ENCODE results near the gene SUMF1. TPM values are rescaled to one million over a fixed set of nuclear protein-coding genes. Genes with fewer than 3 reads are reported as not detected.

SUMF1 gene
- total RNA-seq, 4 donors from 2014 or later = 17.9 to 71.3 (median 30.3) TPM

GRCh38 chr3:4321732-4322131, 145.3 kb downstream of the SUMF1 start:
- peak overlapping the region; percentile 65 to 72 for H3K27ac ChIP-seq
- TF ChIP-seq POLR2A (IDR thresholded peaks at IDR 0.05) (no peak), CTCF (IDR thresholded peaks at IDR 0.05) (no peak)
- H3K9me3 ChIP-seq = no peaks in the 10 kb centered on the region
- H3K4me3 ChIP-seq = no peak overlapping the region
- H3K4me1 ChIP-seq = no peaks in the 10 kb centered on the region
- no peaks in the 10 kb centered on the region for H3K27me3 ChIP-seq
- H3K36me3 ChIP-seq = no peaks in the 10 kb centered on the region
- no peak for DNase-seq
- intact Hi-C loops (cut with DNase I; ENCODE audit: low total_unique reads) = no loop called here

DNA sequence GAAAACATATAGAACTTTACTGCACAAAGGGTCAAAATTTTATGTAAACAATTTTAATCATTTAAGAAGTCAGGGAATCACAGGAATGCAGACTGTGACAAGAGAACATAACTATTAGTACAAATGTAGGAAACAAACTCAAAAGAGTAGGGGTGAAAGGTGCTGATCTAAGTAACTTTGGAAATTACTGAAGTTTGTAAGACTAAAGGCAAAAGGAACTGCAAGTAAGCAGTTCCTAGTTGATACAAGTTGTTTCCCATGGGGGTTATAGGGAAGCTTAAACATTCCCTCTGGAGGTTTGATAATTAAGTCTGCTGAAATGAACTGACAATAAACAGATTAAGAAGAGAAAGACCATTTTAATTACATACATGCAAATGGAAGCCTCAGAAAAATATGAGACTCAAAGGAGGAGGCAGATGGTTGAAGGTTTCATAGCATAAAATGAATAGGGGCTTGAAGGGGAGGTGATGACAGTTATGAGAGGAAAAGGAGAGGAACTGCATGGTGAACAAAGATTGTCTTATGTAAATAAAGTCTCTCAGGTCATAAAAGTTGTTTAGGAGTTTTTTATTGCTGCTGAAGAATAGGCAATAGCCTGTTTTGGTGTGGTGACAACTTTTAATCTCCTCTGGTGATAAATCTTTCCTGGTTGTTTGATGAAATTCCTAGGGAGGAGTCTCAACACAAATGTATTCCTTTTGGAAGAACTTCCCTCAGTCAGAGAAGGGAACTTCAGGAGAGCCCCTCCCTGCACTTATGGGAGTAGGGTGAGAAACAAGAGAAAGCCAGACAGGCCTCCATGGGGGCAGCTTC, 146.8 kb downstream of the SUMF1 start:
- H3K4me1 ChIP-seq = no peaks in the 10 kb centered on the region
- intact Hi-C loops (cut with DNase I; ENCODE audit: low total_unique reads) = no loop called here
- TF ChIP-seq CTCF (IDR thresholded peaks at IDR 0.05) (no peak), POLR2A (IDR thresholded peaks at IDR 0.05) (no peak)
- no peaks in the 10 kb centered on the region for H3K9me3 ChIP-seq
- no peaks in the 10 kb centered on the region for H3K27me3 ChIP-seq
- H3K4me3 ChIP-seq = no peak overlapping the region
- no peak for DNase-seq
- H3K36me3 ChIP-seq = no peaks in the 10 kb centered on the region
- H3K27ac ChIP-seq = peak overlapping the region; percentile 65 to 72

DNA sequence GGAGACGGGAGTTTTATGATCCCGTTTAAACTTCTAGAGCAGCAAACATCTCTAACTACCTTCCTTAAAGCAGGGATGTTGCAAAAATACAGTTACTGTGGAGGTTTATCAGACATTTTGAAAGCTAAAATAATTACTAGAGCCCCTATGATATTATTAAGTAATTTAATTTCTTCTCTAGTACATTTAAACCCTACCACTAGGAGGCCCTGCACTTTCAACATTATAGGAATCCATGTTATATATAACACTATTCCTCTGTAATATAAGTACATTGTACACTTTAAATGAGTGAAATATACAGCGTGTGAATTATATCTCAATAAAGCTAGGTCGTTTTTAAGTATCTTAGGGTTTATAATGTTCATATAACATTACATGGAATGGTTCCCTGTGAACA, 152.4 kb downstream of the SUMF1 start:
- H3K27ac ChIP-seq = peak overlapping the region in 1 of 2 donors; percentile 39
- H3K4me3 ChIP-seq = no peak overlapping the region
- H3K4me1 ChIP-seq = peaks cover 0 to 3% of the 10 kb centered on the region in 2 donors
- H3K9me3 ChIP-seq = no peaks in the 10 kb centered on the region
- intact Hi-C loops (cut with DNase I; ENCODE audit: low total_unique reads) = no loop called here
- DNase-seq = no peak
- no peaks in the 10 kb centered on the region for H3K27me3 ChIP-seq
- no peaks in the 10 kb centered on the region for H3K36me3 ChIP-seq
- TF ChIP-seq POLR2A (IDR thresholded peaks at IDR 0.05) (no peak), CTCF (IDR thresholded peaks at IDR 0.05) (no peak)

- H3K36me3 ChIP-seq = no peaks in the 10 kb centered on the region
- TF ChIP-seq POLR2A (IDR thresholded peaks at IDR 0.05) = no peak
- TF ChIP-seq CTCF (IDR thresholded peaks at IDR 0.05) = no peak
- no peak overlapping the region for H3K4me3 ChIP-seq
- no peak for DNase-seq
- peak overlapping the region; percentile 16 to 39 for H3K27ac ChIP-seq
- no peaks in the 10 kb centered on the region for H3K27me3 ChIP-seq
- peaks cover 0 to 3% of the 10 kb centered on the region in 2 donors for H3K4me1 ChIP-seq
- intact Hi-C loops (cut with DNase I; ENCODE audit: low total_unique reads) = no loop called here
- H3K9me3 ChIP-seq = no peaks in the 10 kb centered on the region
These were observed 153.3 kb downstream of the SUMF1 start for GRCh38 chr3:4313606-4314293.

DNA sequence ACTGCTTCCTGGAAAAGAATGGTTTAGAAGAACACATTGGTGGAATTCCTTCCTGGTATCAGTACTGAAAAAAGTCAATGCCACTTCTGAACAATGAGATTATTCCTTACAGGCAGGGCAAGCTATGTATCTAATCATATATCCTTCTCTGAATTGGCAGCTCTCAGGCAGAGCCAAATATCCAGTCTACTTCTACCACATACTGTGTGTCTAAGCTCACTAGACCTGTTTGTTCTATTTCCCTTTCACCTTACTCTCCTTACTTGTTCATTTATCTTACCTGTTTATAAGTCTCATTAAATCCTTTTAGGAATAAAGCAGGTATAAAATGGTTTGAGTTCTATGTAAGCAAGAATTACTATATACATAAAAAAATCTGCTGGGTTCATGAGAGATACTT, 155.6 kb downstream of the SUMF1 start:
- H3K27me3 ChIP-seq = no peaks in the 10 kb centered on the region
- TF ChIP-seq POLR2A (IDR thresholded peaks at IDR 0.05) (no peak), CTCF (IDR thresholded peaks at IDR 0.05) (no peak)
- peak overlapping the region in 1 of 2 donors; percentile 63 for H3K27ac ChIP-seq
- H3K36me3 ChIP-seq = no peaks in the 10 kb centered on the region
- no peak for DNase-seq
- H3K4me1 ChIP-seq = peaks cover 0 to 3% of the 10 kb centered on the region in 2 donors
- no peak overlapping the region for H3K4me3 ChIP-seq
- H3K9me3 ChIP-seq = no peaks in the 10 kb centered on the region
- intact Hi-C loops (cut with DNase I; ENCODE audit: low total_unique reads) = no loop called here

All from uterus (tissue), 4 donors.